Ovary (tissue), 9 donors: ENCODE measurements around the gene TJP1. TPM values are rescaled to one million over a fixed set of nuclear protein-coding genes. Genes with fewer than 3 reads are reported as not detected.

Source experiments
- DNase-seq, 5 donors: peaks; one replicate each; pipeline ENCODE4 v3.0.0-alpha.2; 2019 to 2020
- H3K27ac ChIP-seq, 2 donors: fragments of 200-600 bp; one replicate each; pipeline versions ENCODE4 v1.5.1 to v1.8.0; 2019 to 2022
- H3K27me3 ChIP-seq: fragments of 200-600 bp; one replicate; pipeline ENCODE4 v1.8.0; 2022
- H3K36me3 ChIP-seq: fragments of 200-600 bp; sonication (generic); one replicate; pipeline ENCODE4 v1.5.1; 2019
- H3K4me1 ChIP-seq: one replicate; pipeline ENCODE4 v1.8.1; 2013; ENCODE audit warnings: mild to moderate bottlenecking, moderate library complexity; ENCODE audit not compliant: insufficient read depth
- H3K4me3 ChIP-seq: fragments of 200-600 bp; sonication (generic); one replicate; pipeline ENCODE4 v1.5.1; 2017
- H3K9me3 ChIP-seq, 2 donors: fragments of 200-600 bp in 1 of 2; sonication (generic) in 1 of 2; one replicate each; pipeline versions ENCODE4 v1.5.1 to v1.8.1; 2013 to 2019; ENCODE audit warnings: mild to moderate bottlenecking in 1 of 2, moderate library complexity in 1 of 2
- EP300 ChIP-seq: sonication (generic); formaldehyde crosslinking; IDR thresholded peaks from one replicate; pipeline ENCODE4 v1.6.1; 2017; ENCODE audit warnings: antibody characterized with exemption
- POLR2A ChIP-seq: fragments of 450-650 bp; IDR thresholded peaks from one replicate; pipeline ENCODE4 v1.6.1; 2017; ENCODE audit warnings: antibody characterized with exemption, mild to moderate bottlenecking, moderate library complexity
- WGBS, 3 donors: extraction: QIAGEN DNeasy Blood & Tissue Kit in 1 of 3; methylation state at CpG; one replicate each; pipeline versions ENCODE4 v1.1.5 to v1.1.7; 2013 to 2017; 5-methylcytosine and 5-hydroxymethylcytosine counted together
- intact Hi-C, 4 donors: fragments of 100-400 bp; cut with DNase I; formaldehyde crosslinking; loops; one replicate each; pipeline versions ENCODE4 v1.11.0 to v1.15.1; 2022 to 2023
- polyA plus RNA-seq, 2 donors: library from polyadenylated mRNA; stranded (reverse); fragments of 200-250 nt in 1 of 2; fragments of 350-450 nt in 1 of 2; fragmentation: Illumina TruSeq in 1 of 2; extraction: RNeasy Lipid Tissue Mini Kit (QIAGEN cat#74804) in 1 of 2; gene quantifications; one replicate each; pipeline ENCODE4 v1.2.3, GENCODE V29; 2013 to 2014
- total RNA-seq, 7 donors: library from RNA; depleted of rRNA in 2 of 7; stranded (reverse); fragments of >200 nt in 2 of 7; fragmentation: NEBNext Ultra II Directional in 3 of 7; extraction: Animal tissue kit (Norgen Biotek cat#: 25700) in 3 of 7; gene quantifications; one replicate each; pipeline versions ENCODE4 v1.1.0 to v1.2.4, GENCODE V29; 2016 to 2023
- TF ChIP-seq, protein P1 (sequence below), 3 donors: fragments of 450-650 bp in 2 of 3; fragments of 200-600 bp in 1 of 3; IDR thresholded peaks; one replicate each; pipeline versions ENCODE4 v1.5.1 to v1.8.0; 2016 to 2022; ENCODE audit warnings: antibody characterized with exemption in 3 of 3, mild to moderate bottlenecking in 1 of 3
- donor health status: DM: no; HTN: no; CAD: no; lungs with moderate emphysema.
- donor health status: DM: no; HTN: no; CAD: no.
- donor health status: Bipolar disorder and iron deficiency.
- donor health status: DM: yes; HTN: yes; CAD: no.
- donor health status: DM: no; HTN: no; CAD: no.
- donor health status: DM: yes; HTN: yes; CAD: no.

The TJP1 gene
- total and polyA plus RNA-seq, 9 donors, result 25.3 to 150 (median 70.1) TPM

DNA sequence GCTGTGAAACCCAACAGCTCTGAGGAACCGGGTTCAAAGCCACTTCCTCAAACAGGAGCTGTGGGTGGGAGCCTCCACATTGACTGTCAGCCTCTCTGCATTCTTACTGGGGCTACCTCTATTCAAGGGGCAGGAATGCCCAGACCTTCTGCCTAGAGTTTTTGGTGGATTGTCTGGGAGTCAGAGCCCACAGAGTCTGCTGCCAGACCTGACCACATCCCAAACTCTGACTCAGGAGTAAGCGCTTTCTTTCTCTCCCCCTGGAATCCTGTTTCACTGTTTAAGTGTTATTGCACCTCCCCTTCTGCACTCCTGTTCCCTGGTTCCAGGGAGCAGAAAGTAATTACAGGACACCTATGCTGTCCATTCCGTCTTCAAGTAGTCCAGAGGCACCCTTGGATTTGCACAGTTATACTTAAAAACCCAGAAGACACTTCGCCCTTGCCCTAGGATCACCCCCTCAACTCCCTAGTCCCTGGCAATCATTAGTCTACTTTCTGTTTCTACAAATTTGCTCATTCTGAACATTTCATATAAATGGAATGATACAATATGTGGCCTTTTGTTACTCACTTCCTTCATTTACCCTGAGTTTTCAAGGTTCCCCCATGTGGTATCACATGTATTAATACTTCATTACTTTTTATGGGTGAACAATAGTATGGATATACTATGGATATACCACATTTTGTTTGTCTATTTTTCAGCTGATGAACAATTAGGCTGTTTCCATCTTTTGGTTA, 37.9 kb upstream of the TJP1 start:
- Histone ChIP-seq H3K4me1 (peaks cover 3% of the 10 kb centered on the region), H3K36me3 (no peaks in the 10 kb centered on the region), H3K4me3 (no peak overlapping the region), H3K9me3 (no peaks in the 10 kb centered on the region), H3K27me3 (no peaks in the 10 kb centered on the region), H3K27ac (no peak overlapping the region)
- TF ChIP-seq POLR2A (no peak), EP300 (no peak)
- TF ChIP-seq, protein P1, sequence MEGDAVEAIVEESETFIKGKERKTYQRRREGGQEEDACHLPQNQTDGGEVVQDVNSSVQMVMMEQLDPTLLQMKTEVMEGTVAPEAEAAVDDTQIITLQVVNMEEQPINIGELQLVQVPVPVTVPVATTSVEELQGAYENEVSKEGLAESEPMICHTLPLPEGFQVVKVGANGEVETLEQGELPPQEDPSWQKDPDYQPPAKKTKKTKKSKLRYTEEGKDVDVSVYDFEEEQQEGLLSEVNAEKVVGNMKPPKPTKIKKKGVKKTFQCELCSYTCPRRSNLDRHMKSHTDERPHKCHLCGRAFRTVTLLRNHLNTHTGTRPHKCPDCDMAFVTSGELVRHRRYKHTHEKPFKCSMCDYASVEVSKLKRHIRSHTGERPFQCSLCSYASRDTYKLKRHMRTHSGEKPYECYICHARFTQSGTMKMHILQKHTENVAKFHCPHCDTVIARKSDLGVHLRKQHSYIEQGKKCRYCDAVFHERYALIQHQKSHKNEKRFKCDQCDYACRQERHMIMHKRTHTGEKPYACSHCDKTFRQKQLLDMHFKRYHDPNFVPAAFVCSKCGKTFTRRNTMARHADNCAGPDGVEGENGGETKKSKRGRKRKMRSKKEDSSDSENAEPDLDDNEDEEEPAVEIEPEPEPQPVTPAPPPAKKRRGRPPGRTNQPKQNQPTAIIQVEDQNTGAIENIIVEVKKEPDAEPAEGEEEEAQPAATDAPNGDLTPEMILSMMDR (IDR thresholded peaks at IDR 0.05), result no peak
- intact Hi-C loops, result no loop called here
- 92 to 93% (median 93%) methylated on average over 4 of the region's 4 CpGs for WGBS, 3 donors
- no peak for DNase-seq

- DNase-seq, result no peak
- H3K27ac ChIP-seq, result no peak overlapping the region
- H3K9me3 ChIP-seq, result no peaks in the 10 kb centered on the region
- H3K27me3 ChIP-seq, result no peaks in the 10 kb centered on the region
- no peaks in the 10 kb centered on the region for H3K36me3 ChIP-seq
- no peak overlapping the region for H3K4me3 ChIP-seq
- intact Hi-C loops, result no loop called here
- TF ChIP-seq, protein P1 (IDR thresholded peaks at IDR 0.05), result no peak
- no peak for TF ChIP-seq EP300
- no peak for TF ChIP-seq POLR2A
- peaks cover 2% of the 10 kb centered on the region for H3K4me1 ChIP-seq
- WGBS, 3 donors, result 77 to 95% (median 79%) methylated on average over 4 of the region's 4 CpGs
Observed at GRCh38 chr15:29859293-29859692, 37.0 kb upstream of the TJP1 start.

DNA sequence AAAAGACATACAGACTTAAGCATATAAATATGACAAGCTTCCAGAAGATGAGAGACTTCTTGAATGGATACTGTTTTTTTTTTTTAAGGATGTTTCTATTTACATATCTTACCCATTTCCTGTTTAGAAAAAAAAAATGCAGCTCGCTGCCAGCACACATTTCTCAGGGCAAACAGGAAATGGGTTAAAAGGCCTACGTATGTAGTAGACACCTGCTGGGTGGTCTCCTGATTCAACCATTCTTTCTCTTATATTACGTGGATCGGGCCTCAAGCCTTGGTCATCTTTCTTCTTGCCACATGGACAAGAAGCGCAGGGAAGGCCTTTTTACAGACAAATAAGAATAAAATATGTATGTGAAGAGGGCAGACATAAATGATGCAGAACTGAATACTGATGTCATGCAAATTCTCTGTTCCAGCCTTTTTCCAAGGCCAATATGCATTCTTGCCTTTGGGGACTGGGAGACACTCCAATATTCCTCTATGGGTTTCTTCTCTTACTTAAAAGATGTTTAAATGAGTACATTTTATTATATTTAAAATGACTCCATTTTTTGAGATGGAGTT, 35.0 kb upstream of the TJP1 start:
- 43 to 71% (median 63%) methylated on average over 5 of the region's 5 CpGs for WGBS, 3 donors
- Histone ChIP-seq H3K4me3 (no peak overlapping the region), H3K27ac (no peak overlapping the region), H3K36me3 (no peaks in the 10 kb centered on the region), H3K4me1 (peaks cover 2% of the 10 kb centered on the region), H3K9me3 (no peaks in the 10 kb centered on the region), H3K27me3 (no peaks in the 10 kb centered on the region)
- TF ChIP-seq, protein P1 (IDR thresholded peaks at IDR 0.05), result no peak
- TF ChIP-seq POLR2A (no peak), EP300 (no peak)
- no peak for DNase-seq
- intact Hi-C loops, result no loop called here

GRCh38 chr15:29854413-29854812, 32.1 kb upstream of the TJP1 start:
- H3K27me3 ChIP-seq, result no peaks in the 10 kb centered on the region
- no peaks in the 10 kb centered on the region for H3K36me3 ChIP-seq
- 51 to 58% (median 54%) methylated on average over 6 of the region's 6 CpGs for WGBS, 3 donors
- H3K4me1 ChIP-seq, result peaks cover 2% of the 10 kb centered on the region
- TF ChIP-seq, protein P1 (IDR thresholded peaks at IDR 0.05), result no peak
- no peak for TF ChIP-seq POLR2A
- no peak for TF ChIP-seq EP300
- no peak overlapping the region for H3K4me3 ChIP-seq
- intact Hi-C loops, result no loop called here
- no peak for DNase-seq
- no peak overlapping the region for H3K27ac ChIP-seq
- H3K9me3 ChIP-seq, result no peaks in the 10 kb centered on the region
